GM19238 (cell line): ENCODE results near the gene OOSP3.

Experiments
- DNase-seq: peaks from one replicate; pipeline ENCODE4 v3.0.0; 2011; ENCODE audit warnings: low spot score; ENCODE audit not compliant: insufficient read length

OOSP3 gene

DNA sequence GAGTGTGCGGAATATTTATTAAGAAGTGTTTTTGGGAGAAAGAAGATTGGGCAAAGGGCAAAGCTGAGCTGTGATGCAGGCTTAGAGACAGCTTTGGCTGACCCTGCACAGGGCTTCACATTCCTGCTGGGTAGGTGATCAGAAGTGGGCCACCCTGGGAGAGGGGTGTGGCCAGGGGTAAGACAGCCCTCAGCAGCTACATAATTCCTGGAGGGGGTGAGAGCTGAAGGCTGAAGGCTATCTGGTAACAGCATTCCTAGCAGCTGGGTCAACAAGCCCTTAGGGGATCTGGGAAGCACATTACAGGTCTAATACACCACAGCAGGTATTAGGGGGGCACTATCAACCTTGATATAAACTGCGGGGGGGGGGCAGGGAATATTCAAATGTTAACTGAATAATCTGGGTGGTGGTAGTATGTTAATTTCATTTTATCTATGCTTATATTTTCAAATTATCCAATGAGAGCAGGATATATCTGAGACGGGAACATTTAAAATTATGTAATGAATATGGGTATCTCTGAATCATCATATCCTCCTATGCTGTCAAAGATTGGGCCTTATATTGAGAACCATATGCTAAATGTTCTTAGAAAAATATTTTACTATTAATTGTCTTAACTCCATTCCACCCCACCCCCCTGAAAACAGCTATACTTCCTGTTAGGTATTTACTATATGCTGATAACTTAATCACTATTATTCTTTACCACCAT lies 65.6 kb downstream of the OOSP3 start:
- no peak for DNase-seq

DNA sequence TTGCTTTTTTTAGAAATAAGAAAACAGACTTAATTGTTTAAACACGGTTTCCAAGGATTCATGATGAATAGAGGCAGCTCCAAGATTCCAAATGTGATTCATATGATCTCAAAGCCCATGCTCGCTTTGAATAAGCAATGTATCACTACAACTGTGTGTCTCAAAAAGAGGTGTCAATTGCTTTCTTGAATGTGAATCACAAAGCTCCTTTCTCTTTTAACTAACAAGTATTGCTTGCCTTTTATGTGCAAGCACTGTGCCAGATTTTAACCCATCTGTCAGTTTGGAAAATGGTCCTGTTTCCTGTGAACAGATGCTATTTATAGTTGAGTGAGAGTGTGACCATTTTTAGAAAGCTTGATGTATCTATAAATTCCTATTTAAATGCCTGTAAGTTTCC lies 66.1 kb downstream of the OOSP3 start:
- DNase-seq: no peak
